ENCODE measurements around the gene NAV2.
"Not testable (repeated sequence)": the region's sequence is repeated elsewhere in the genome, so short reads cannot be mapped to it uniquely, and the experiment has no call there.

The NAV2 gene

DNA sequence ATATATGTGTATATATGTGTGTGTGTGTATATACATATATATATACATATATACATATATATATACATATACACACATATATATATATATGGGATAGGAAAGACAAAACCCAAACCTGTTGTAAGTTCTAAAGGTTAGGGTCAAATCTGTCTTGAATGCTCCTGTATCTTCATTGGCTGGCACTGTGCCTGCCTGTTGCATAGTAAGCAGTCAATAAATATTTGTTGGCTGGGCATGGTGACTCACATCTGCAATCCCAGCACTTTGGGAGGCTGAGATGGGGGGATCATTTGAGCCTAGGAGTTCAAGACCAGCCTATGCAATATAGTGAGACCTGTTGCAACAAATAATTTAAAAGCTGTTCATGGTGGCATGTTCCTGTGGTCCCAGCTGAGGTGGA lies 242.3 kb downstream of the NAV2 start:
- no peak overlapping the region for H3K4me3 ChIP-seq (ENCODE audit: low read length)
- TF ChIP-seq ZNF274 (IDR thresholded peaks at IDR 0.05; ENCODE audit: low read depth, low read length) = no peak

- H3K4me3 ChIP-seq (ENCODE audit: low read length) = no peak overlapping the region
- no peak for TF ChIP-seq ZNF274 (IDR thresholded peaks at IDR 0.05; ENCODE audit: low read depth, low read length)
Measured at GRCh38 chr11:19955660-19956059, 243.0 kb downstream of the NAV2 start.

DNA sequence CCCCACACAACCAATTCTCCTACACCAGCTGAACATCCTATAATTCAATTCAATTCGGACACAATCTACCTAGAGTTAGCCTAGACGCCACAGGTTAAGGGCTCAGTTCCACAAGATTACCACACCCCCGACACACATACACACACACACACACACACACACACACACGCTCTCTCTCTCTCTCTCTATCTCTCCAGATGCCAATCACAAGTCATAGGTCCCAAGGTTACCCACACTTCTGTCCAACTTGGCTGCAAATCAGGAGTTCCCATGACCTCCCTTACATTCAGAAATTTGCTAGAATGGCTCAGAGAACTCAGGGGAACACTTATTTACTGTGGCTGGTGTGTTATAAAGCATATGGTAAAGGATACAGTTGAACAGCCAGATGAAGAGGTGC lies 243.6 kb downstream of the NAV2 start:
- no peak for TF ChIP-seq ZNF274 (IDR thresholded peaks at IDR 0.05; ENCODE audit: low read depth, low read length)

GRCh38 chr11:19957294-19957943 lies 244.8 kb downstream of the NAV2 start:
- TF ChIP-seq ZNF274 (IDR thresholded peaks at IDR 0.05; ENCODE audit: low read depth, low read length) = no peak
- no peak overlapping the region for H3K4me3 ChIP-seq (ENCODE audit: low read length)

More for the DNA sequence above, 243.6 kb downstream of the NAV2 start:
- no peak overlapping the region for H3K4me3 ChIP-seq (ENCODE audit: low read length)

- TF ChIP-seq ZNF274 (IDR thresholded peaks at IDR 0.05; ENCODE audit: low read depth, low read length) = no peak
- H3K4me3 ChIP-seq (ENCODE audit: low read length) = no peak overlapping the region
Measured at GRCh38 chr11:19958204-19958603, 245.6 kb downstream of the NAV2 start.

DNA sequence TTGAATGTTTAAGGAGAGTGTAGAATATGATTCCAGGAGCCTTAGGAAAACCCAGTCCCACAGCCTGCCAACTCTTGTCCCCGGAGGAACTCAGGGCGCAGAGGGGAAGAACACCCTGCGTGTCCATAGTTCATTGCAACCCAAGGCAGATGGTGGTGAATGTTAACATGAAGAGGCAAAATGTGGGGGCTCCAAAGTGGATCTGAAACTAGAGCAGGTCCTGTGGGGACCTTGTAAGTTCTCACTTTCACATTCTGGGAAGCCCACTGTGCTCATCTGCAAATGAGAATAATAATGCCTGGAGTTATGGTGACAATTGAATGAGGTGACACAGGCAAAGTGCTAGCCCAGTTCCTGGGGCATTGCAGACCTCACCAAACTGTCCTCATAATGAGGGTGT lies 246.6 kb downstream of the NAV2 start:
- H3K4me3 ChIP-seq (ENCODE audit: low read length) = no peak overlapping the region
- no peak for TF ChIP-seq ZNF274 (IDR thresholded peaks at IDR 0.05; ENCODE audit: low read depth, low read length)

GRCh38 chr11:19959648-19960059 lies 247.0 kb downstream of the NAV2 start:
- H3K4me3 ChIP-seq (ENCODE audit: low read length) = no peak overlapping the region
- no peak for TF ChIP-seq ZNF274 (IDR thresholded peaks at IDR 0.05; ENCODE audit: low read depth, low read length)

GRCh38 chr11:19960410-19960809 lies 247.8 kb downstream of the NAV2 start:
- not testable (repeated sequence) for H3K4me3 ChIP-seq (ENCODE audit: low read length)

GRCh38 chr11:19961225-19961624 lies 248.6 kb downstream of the NAV2 start:
- TF ChIP-seq ZNF274 (IDR thresholded peaks at IDR 0.05; ENCODE audit: low read depth, low read length) = no peak
- no peak overlapping the region for H3K4me3 ChIP-seq (ENCODE audit: low read length)

GRCh38 chr11:19962053-19962800 lies 249.6 kb downstream of the NAV2 start:
- TF ChIP-seq ZNF274 (IDR thresholded peaks at IDR 0.05; ENCODE audit: low read depth, low read length) = no peak

DNA sequence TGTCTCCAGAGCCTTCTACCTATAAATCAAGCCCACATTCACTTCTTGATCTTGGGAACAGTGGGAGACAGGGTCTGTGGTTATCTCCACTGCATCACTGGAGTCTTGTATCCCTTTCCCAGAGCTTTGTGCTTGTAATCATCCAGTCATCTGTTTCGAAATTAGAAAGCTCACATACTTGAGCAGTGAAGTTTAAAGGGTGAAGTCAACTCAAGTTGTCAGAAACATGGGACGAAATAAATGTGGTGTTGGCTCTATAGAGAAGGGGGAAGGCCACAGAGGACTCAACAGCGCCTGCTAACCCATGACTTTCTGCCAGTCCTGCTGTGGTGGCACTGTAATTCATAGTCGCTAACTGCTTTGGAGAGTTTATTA lies 250.2 kb downstream of the NAV2 start:
- H3K4me3 ChIP-seq (ENCODE audit: low read length) = no peak overlapping the region
- no peak for TF ChIP-seq ZNF274 (IDR thresholded peaks at IDR 0.05; ENCODE audit: low read depth, low read length)

More at GRCh38 chr11:19962053-19962800, 249.6 kb downstream of the NAV2 start:
- H3K4me3 ChIP-seq (ENCODE audit: low read length) = no peak overlapping the region

DNA sequence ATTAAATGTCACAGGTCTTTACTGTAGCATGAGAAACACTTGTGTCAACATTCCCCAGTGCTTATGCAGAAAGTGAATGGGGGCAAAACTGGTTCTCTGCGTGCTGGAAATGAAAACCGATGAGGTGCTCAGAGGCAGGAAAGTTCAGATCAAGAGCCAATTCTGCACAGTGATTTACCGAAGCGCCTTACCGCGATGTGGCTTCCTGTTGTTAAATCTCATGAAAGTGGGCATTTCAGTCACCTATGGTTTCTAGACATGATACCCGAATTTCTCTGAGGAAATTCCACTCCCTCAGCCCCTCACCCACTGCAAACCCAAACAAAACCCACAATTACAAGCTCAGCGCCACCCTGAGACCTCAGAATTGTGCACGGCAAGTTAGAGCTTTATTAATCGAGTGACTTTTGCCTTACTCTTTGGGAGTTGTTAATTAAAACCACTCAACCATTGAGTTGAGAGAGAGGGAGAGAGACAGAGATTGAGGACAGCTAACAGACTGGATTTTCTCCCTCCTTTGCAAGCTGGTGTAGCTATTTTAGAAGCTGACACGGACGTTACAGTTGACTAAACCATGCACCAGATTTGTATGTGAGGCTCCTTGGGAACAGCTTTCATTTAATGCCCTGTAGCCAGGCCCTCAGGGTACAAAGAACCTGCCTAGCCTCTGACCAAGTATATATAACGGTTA lies 251.2 kb downstream of the NAV2 start:
- H3K4me3 ChIP-seq (ENCODE audit: low read length) = no peak overlapping the region
- no peak for TF ChIP-seq ZNF274 (IDR thresholded peaks at IDR 0.05; ENCODE audit: low read depth, low read length)

GRCh38 chr11:19966441-19966840 lies 253.8 kb downstream of the NAV2 start:
- no peak for TF ChIP-seq ZNF274 (IDR thresholded peaks at IDR 0.05; ENCODE audit: low read depth, low read length)
- H3K4me3 ChIP-seq (ENCODE audit: low read length) = no peak overlapping the region

GRCh38 chr11:19966927-19967326 lies 254.3 kb downstream of the NAV2 start:
- H3K4me3 ChIP-seq (ENCODE audit: low read length) = no peak overlapping the region
- TF ChIP-seq ZNF274 (IDR thresholded peaks at IDR 0.05; ENCODE audit: low read depth, low read length) = no peak

- no peak for TF ChIP-seq ZNF274 (IDR thresholded peaks at IDR 0.05; ENCODE audit: low read depth, low read length)
- H3K4me3 ChIP-seq (ENCODE audit: low read length) = no peak overlapping the region
Measured at GRCh38 chr11:19967787-19968186, 255.2 kb downstream of the NAV2 start.
